GM12864 (cell line): ENCODE results near the gene TTYH2.

Source experiments
- DNase-seq: peaks from one replicate; pipeline ENCODE4 v3.0.0-alpha.2; 2011; ENCODE audit warnings: low read depth
- H3K4me3 ChIP-seq: 2 replicates; pipeline ENCODE4 v1.5.1; 2011; ENCODE audit warnings: mild to moderate bottlenecking, low read depth, low read length, control low read depth
- TF ChIP-seq, protein P1 (sequence below): IDR thresholded peaks from 2 replicates; pipeline ENCODE4 v1.5.1; 2011; ENCODE audit warnings: low read depth, mild to moderate bottlenecking, moderate library complexity, low read length, control low read depth, inconsistent platforms; ENCODE audit errors: missing control alignments

The TTYH2 gene

DNA sequence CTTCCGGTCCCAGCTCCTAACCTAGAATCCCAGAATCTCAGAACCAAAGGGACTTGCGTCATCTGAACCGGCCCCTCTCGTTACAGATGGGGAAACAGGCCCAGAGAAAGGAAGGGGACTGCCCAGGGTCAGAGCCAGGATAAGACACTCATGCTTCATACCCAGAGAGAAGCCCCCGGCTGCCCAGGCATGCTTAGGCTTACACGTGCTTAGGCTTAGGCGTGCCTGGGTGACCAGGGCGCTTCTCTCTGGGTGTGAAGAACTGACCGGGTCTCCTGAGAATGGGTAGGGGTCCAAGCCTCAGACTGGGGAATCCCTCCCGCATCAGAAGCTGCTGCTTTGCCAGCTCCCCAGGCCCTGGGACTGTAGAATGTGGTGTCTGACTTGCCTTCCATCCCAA, 30.8 kb downstream of the TTYH2 start:
- H3K4me3 ChIP-seq: no peak overlapping the region
- no peak for DNase-seq
- TF ChIP-seq, protein P1, sequence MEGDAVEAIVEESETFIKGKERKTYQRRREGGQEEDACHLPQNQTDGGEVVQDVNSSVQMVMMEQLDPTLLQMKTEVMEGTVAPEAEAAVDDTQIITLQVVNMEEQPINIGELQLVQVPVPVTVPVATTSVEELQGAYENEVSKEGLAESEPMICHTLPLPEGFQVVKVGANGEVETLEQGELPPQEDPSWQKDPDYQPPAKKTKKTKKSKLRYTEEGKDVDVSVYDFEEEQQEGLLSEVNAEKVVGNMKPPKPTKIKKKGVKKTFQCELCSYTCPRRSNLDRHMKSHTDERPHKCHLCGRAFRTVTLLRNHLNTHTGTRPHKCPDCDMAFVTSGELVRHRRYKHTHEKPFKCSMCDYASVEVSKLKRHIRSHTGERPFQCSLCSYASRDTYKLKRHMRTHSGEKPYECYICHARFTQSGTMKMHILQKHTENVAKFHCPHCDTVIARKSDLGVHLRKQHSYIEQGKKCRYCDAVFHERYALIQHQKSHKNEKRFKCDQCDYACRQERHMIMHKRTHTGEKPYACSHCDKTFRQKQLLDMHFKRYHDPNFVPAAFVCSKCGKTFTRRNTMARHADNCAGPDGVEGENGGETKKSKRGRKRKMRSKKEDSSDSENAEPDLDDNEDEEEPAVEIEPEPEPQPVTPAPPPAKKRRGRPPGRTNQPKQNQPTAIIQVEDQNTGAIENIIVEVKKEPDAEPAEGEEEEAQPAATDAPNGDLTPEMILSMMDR: no peak

DNA sequence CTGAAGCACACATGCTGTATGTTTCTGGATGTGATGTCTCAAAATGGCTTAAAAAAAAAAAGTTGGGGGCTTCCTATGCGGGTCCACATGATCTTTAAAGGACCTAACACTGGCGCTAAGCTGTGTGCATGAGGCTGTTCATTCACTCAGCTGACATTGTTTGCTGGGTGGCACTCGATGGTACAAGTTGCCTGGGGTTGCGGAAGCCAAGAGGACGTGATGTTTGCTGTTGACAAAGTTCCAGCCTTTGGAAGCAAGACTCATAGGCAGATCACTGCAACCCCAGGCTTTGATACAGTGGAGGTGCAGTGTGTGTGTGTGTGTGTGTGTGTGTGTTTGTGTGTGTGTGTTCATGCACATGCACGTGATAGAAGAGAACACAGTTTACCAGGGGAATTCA, 31.2 kb downstream of the TTYH2 start:
- TF ChIP-seq, protein P1: no peak
- no peak for DNase-seq

DNA sequence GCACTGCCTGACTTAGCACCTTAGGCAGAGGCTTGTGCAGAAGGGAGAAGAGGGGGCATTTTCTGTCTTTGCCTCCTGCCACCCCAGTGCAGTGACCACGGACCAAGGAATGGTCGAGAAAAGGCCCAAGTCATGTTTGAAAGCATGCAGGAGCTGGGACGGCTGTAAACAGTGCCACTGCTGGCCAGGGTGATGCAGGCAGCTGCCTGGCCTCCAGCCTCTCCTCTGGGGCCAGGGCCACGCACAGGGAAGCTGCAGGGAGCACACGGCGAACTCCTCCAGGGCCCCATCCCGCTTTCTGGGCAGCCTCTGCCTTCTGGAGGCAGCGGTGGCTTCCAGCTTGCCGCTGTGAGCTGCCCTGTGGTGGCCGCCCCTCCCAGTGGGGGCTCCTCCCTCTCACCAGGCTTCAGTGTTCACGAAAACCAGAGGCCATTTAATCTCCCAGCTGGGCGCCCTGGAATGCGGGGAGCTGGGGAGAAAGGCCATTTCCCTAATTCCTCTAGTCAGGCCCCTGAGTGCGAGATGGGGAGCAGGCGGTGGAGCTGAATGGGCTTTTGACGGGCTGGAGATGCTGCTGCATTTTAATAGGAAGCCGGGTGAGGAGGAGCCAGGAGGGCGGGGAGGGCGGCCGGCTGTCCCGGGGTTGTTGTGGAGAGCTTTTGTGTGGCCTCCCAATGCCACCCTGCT, 31.9 kb downstream of the TTYH2 start:
- DNase-seq: no peak
- H3K4me3 ChIP-seq: no peak overlapping the region
- TF ChIP-seq, protein P1: no peak

More for the DNA sequence above, 31.2 kb downstream of the TTYH2 start:
- no peak overlapping the region for H3K4me3 ChIP-seq

DNA sequence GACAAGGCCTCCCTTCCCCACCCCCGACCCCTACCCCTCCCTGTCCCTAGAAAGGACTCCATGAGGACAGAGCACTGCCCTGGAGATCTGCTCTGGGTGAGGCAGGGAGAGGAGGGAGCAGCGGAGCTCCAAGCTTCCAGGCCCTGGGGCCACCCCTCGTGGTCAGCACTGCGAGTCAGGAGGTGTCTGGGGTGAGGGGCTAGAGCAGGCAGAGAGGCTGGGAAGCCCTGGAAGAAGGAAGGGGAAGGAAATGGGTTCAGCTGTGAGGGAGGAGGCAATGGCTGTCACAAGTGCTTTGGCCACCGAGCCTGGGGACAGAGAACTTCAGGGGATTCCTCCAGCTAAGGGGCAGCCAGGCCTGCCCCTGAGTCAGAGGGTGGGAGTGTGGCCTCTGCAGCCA, 32.5 kb downstream of the TTYH2 start:
- no peak for DNase-seq
- TF ChIP-seq, protein P1: no peak
- H3K4me3 ChIP-seq: no peak overlapping the region

DNA sequence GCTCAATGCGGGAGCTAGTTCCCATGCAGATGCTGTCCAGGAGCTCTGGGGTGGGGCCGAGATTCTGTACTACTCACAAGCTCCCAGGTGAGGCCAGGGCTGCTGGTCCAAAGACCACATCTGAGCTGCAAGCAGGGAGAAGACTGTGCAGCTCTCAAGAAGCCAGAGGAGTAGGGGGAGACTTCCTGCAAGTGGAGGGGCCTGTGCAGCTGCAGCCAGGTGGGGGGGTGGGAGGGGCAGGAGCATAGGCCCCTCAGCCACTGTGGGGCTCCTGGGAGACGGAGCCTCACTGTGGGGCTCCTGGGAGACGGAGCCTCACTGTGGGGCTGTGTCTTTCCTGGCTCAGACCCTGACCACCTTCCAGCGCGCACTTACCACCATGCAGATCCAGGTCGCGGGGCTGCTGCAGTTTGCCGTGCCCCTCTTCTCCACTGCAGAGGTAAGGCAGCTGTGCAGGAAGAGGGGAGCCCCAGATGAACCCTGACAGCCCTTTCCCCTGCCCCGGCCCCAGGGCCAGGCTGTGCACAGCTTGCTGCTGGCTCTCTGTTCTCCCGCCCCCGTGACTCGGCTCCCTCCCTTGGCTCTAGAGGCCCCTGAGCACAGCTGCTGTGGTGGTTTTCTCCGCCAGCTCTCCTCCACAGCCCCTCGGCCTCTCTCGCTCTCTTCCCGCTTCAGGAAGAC, 36.4 kb downstream of the TTYH2 start:
- no peak for DNase-seq
- TF ChIP-seq, protein P1: no peak
- H3K4me3 ChIP-seq: no peak overlapping the region

DNA sequence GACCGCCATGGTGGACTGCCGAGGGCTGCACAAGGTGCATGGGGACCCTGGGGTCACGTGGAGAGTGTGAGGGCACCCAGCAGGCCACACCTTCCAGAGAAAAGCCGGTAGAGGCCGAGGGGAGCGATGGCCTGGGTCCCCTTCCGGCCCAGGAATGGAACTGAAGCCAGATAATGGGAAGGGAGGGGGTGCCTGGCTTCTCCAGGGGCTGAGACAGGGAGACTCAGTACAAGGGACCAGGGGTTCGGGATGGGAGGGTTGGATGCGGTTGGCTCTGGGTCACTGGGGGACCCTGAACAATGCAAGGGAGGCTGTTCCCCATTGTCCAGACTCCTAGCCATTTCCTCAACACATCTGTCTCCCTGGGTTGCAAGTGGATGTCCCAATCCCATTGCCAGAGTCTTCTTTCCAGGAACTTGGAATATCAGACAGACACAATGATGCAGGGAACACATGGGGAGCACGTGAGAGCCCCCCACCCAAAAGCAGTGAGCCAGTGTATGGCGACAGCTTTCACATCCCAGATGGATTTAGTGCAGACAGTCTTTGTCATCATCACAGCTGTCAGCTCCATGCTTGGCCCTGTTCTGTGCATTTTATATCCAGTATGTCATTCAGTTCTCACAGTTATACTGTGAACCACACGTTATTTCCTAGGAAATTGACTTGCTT, 37.1 kb downstream of the TTYH2 start:
- TF ChIP-seq, protein P1: no peak
- no peak overlapping the region for H3K4me3 ChIP-seq
- no peak for DNase-seq
